Loucy (cell line): ENCODE measurements around the gene APBB2.

Experiments
- CTCF ChIP-seq: fragments of 200-600 bp; sonication (generic); conservative IDR thresholded peaks from 2 replicates; pipeline ENCODE4 v1.5.1; 2014; ENCODE audit warnings: mild to moderate bottlenecking, antibody characterized with exemption, low read length
- EZH2phosphoT487 ChIP-seq: fragments of 200-600 bp; IDR thresholded peaks from 2 replicates; pipeline ENCODE4 v1.6.1; 2018; ENCODE audit warnings: antibody characterized with exemption, mild to moderate bottlenecking, moderate library complexity, borderline replicate concordance

GRCh38 chr4:41236508-41236907 is 22.2 kb upstream of the APBB2 start:
- TF ChIP-seq CTCF (no peak), EZH2phosphoT487 (no peak)
